ENCODE measurements around the gene ASIC2. TPM values are rescaled to one million over a fixed set of nuclear protein-coding genes. Genes with fewer than 3 reads are reported as not detected.

Gene ASIC2
- total RNA-seq, 2 donors from 2014 or later: 3.0 to 3.3 TPM

DNA sequence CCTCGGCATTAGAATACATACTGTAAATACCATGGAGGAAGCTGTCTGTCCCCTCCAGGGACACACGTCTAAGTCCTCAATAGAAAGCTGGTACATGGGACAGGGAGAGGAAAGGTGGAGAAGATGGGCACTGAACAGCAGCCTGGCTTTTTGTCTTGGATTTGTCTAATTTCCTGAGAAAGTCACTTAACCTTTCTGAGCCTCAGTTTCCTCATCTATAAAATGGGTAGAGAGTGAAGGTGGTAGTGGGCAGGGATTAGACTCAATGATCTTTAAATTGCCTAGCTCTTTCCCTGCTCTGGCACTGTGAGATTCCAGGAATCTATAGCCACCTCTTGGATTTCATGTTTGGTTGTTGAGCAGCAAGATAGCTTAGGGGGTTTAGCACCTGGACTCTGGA is 96.2 kb downstream of the ASIC2 start:
- WGBS, 2 experiments (ENCODE audit: insufficient coverage in 1 of 2, insufficient read length in 1 of 2): 90% methylated on average over 2 of the region's 2 CpGs; no CpG with 5 or more reads in 1 of the 2 experiments
- no peak overlapping the region for H3K27ac ChIP-seq (ENCODE audit: low read depth, low read length)
- no peaks in the 10 kb centered on the region for H3K9me3 ChIP-seq (ENCODE audit: control insufficient read depth, low read length)
- Mint-ChIP-seq H3K27ac (no peak overlapping the region), H3K4me1 (peaks cover 27% of the 10 kb centered on the region), H3K27me3 (ENCODE audit: insufficient read depth) (peaks cover 89% of the 10 kb centered on the region), H3K36me3 (ENCODE audit: low read depth) (no peaks in the 10 kb centered on the region), H3K4me3 (no peak overlapping the region), H3K9me3 (no peaks in the 10 kb centered on the region)
- DNase-seq: no peak
- TF ChIP-seq, protein P1, sequence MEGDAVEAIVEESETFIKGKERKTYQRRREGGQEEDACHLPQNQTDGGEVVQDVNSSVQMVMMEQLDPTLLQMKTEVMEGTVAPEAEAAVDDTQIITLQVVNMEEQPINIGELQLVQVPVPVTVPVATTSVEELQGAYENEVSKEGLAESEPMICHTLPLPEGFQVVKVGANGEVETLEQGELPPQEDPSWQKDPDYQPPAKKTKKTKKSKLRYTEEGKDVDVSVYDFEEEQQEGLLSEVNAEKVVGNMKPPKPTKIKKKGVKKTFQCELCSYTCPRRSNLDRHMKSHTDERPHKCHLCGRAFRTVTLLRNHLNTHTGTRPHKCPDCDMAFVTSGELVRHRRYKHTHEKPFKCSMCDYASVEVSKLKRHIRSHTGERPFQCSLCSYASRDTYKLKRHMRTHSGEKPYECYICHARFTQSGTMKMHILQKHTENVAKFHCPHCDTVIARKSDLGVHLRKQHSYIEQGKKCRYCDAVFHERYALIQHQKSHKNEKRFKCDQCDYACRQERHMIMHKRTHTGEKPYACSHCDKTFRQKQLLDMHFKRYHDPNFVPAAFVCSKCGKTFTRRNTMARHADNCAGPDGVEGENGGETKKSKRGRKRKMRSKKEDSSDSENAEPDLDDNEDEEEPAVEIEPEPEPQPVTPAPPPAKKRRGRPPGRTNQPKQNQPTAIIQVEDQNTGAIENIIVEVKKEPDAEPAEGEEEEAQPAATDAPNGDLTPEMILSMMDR (conservative IDR thresholded peaks at IDR 0.05): no peak
- no peaks in the 10 kb centered on the region for H3K36me3 ChIP-seq (ENCODE audit: control insufficient read depth, insufficient read depth, low read length)
- no peak overlapping the region for H3K9ac ChIP-seq (ENCODE audit: extremely low read depth, low read length, poor library complexity, severe bottlenecking)
- no peak overlapping the region for H3K4me3 ChIP-seq (ENCODE audit: low read length)
- no peaks in the 10 kb centered on the region for H3K4me1 ChIP-seq (ENCODE audit: control insufficient read depth, insufficient read depth, low read length)
- H3K27me3 ChIP-seq (ENCODE audit: control insufficient read depth, insufficient read depth, low read length, poor library complexity, severe bottlenecking): peaks cover 86% of the 10 kb centered on the region

DNA sequence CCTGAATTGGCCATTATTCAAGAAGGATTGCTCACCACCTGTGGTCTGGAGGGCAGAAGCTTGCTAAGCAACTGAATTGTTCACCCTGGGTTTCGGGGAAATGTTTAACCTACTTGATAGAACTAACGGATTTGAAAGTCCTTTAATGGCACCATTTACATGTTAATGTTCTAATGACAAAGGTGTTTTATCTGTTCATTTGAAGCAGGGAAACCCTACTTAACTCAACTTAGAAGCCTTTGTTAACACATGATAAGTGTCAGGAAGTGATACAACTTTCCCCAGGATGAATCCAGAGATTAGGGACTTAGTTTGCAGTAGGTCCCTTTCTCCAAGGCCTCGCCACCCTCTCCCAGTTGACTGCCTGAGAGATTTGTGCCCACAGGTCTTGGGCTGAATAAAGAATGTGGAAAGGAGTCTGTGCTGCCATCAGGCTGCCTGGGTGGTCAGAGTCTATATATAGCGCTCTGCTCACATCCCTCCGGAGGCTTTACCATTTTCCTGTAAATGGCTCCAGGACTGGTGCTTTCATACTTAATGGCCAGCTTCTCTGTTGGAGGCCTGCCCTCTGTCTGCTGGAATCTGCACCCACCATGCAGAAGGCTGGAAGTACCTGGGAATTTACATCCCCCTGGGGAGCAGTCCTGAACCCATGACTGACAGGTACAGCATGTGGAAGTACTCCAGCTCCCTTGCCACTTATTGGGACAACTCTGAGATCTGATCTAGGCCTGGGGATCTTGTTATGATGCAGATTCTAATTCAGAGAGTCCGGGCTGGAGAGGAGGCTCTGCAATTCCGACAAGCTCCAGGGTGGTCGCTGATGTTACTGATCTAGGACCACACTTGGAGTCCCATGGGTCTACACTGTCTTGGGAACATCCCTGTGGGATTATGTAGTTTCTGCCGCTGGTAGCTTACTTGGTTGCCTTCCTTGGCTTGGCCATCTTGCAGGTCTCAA is 99.9 kb downstream of the ASIC2 start:
- H3K27me3 Mint-ChIP-seq (ENCODE audit: insufficient read depth): peaks cover 94% of the 10 kb centered on the region
- WGBS, 2 experiments (ENCODE audit: insufficient coverage in 1 of 2, insufficient read length in 1 of 2): 33 to 57% methylated on average over 7 to 9 of the region's 9 CpGs
- DNase-seq: peak; percentile 70
- no peaks in the 10 kb centered on the region for H3K9me3 ChIP-seq (ENCODE audit: control insufficient read depth, low read length)
- no peak overlapping the region for H3K4me3 Mint-ChIP-seq
- peaks cover 94% of the 10 kb centered on the region for H3K27me3 ChIP-seq (ENCODE audit: control insufficient read depth, insufficient read depth, low read length, poor library complexity, severe bottlenecking)
- H3K4me1 ChIP-seq (ENCODE audit: control insufficient read depth, insufficient read depth, low read length): no peaks in the 10 kb centered on the region
- H3K9ac ChIP-seq (ENCODE audit: extremely low read depth, low read length, poor library complexity, severe bottlenecking): no peak overlapping the region
- TF ChIP-seq, protein P1 (conservative IDR thresholded peaks at IDR 0.05): peak; percentile 52
- no peaks in the 10 kb centered on the region for H3K36me3 ChIP-seq (ENCODE audit: control insufficient read depth, insufficient read depth, low read length)
- no peak overlapping the region for H3K4me3 ChIP-seq (ENCODE audit: low read length)
- H3K27ac Mint-ChIP-seq: no peak overlapping the region
- H3K9me3 Mint-ChIP-seq: no peaks in the 10 kb centered on the region
- no peaks in the 10 kb centered on the region for H3K36me3 Mint-ChIP-seq (ENCODE audit: low read depth)
- H3K27ac ChIP-seq (ENCODE audit: low read depth, low read length): no peak overlapping the region
- H3K4me1 Mint-ChIP-seq: peaks cover 18% of the 10 kb centered on the region

DNA sequence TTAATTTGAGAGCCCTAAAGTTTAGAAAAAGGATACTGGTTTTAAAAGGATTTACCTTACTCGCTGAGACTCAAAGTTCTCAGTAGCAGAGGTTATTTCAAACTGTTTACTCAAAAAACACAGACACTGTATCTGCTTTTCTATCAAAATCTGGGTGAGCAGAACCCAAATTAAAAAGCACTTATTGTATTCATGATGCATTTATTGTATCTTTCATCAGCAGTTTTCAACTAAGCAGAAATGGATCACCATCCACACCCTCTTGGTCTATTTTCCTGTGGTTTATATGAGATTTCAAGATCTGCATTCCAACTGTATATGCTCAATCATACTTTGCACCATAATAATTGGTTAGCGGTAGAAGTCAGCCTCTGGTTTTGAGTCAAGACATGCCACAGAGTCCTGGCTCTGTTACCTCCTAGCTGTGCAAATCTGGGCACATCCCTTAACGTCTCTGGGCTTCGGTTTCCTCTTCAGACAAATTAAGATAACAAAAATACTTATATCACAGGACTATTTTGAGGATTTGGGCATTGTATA is 109.5 kb downstream of the ASIC2 start:
- Histone ChIP-seq H3K9me3 (ENCODE audit: control insufficient read depth, low read length) (no peaks in the 10 kb centered on the region), H3K9ac (ENCODE audit: extremely low read depth, low read length, poor library complexity, severe bottlenecking) (no peak overlapping the region), H3K27me3 (ENCODE audit: control insufficient read depth, insufficient read depth, low read length, poor library complexity, severe bottlenecking) (peaks cover 42% of the 10 kb centered on the region), H3K4me3 (ENCODE audit: low read length) (no peak overlapping the region), H3K27ac (ENCODE audit: low read depth, low read length) (no peak overlapping the region), H3K36me3 (ENCODE audit: control insufficient read depth, insufficient read depth, low read length) (no peaks in the 10 kb centered on the region), H3K4me1 (ENCODE audit: control insufficient read depth, insufficient read depth, low read length) (peaks cover 5% of the 10 kb centered on the region)
- no peaks in the 10 kb centered on the region for H3K9me3 Mint-ChIP-seq
- no peaks in the 10 kb centered on the region for H3K36me3 Mint-ChIP-seq (ENCODE audit: low read depth)
- TF ChIP-seq, protein P1 (conservative IDR thresholded peaks at IDR 0.05): no peak
- no peak overlapping the region for H3K4me3 Mint-ChIP-seq
- DNase-seq: no peak
- H3K4me1 Mint-ChIP-seq: peaks cover 14% of the 10 kb centered on the region
- 91 to 92% methylated on average over 2 to 4 of the region's 4 CpGs for WGBS, 2 experiments (ENCODE audit: insufficient coverage in 1 of 2, insufficient read length in 1 of 2)
- H3K27me3 Mint-ChIP-seq (ENCODE audit: insufficient read depth): peaks cover 70% of the 10 kb centered on the region
- no peak overlapping the region for H3K27ac Mint-ChIP-seq

Data from endodermal cell (in vitro differentiated cells).